SU-DHL-6 (cell line): ENCODE measurements around the gene SYNDIG1.
A peak's percentile ranks its signal among the peaks of the same experiment; 100 is the strongest.

Experiments used
- H2AFZ ChIP-seq: fragments of 200-600 bp; sonication (generic); 2 replicates; pipeline ENCODE4 v1.6.1; 2014; ENCODE audit warnings: low read depth, mild to moderate bottlenecking, moderate library complexity, mixed read lengths, antibody characterized with exemption, low read length; ENCODE audit not compliant: severe bottlenecking
- H3F3A ChIP-seq: fragments of 200-600 bp; shearing (Covaris generic); 2 replicates; pipeline ENCODE4 v1.6.0; 2016; ENCODE audit warnings: antibody characterized with exemption, mild to moderate bottlenecking; ENCODE audit not compliant: insufficient read depth
- H3K27ac ChIP-seq: fragments of 200-600 bp; sonication (generic); 2 replicates; pipeline ENCODE4 v1.5.1; 2016; ENCODE audit warnings: low read depth, mild to moderate bottlenecking, low read length, moderate library complexity, mixed read lengths
- H3K27me3 ChIP-seq: fragments of 200-600 bp; sonication (generic), shearing (Covaris generic); 2 replicates; pipeline ENCODE4 v1.6.0; 2014; ENCODE audit warnings: mild to moderate bottlenecking, low read length
- H3K36me3 ChIP-seq: fragments of 200-600 bp; sonication (generic); 2 replicates; pipeline ENCODE4 v1.6.1; 2014; ENCODE audit warnings: mild to moderate bottlenecking, low read length, mixed read lengths
- H3K4me2 ChIP-seq: fragments of 300-600, 200-600 bp; shearing (Covaris generic), sonication (generic); 2 replicates; pipeline ENCODE4 v1.6.0; 2014; ENCODE audit warnings: low read length, low read depth, mild to moderate bottlenecking; ENCODE audit not compliant: poor library complexity, severe bottlenecking
- H3K4me3 ChIP-seq: fragments of 200-600 bp; sonication (generic); 2 replicates; pipeline ENCODE4 v1.5.1; 2014; ENCODE audit warnings: antibody characterized with exemption, low read length, mild to moderate bottlenecking, mixed read lengths; ENCODE audit not compliant: insufficient read depth, poor library complexity, severe bottlenecking
- H3K79me2 ChIP-seq: fragments of 200-600 bp; sonication (generic); 2 replicates; pipeline ENCODE4 v1.6.1; 2014; ENCODE audit warnings: mild to moderate bottlenecking, low read length, moderate library complexity; ENCODE audit not compliant: insufficient read depth
- H3K9ac ChIP-seq: fragments of 200-600 bp; sonication (generic); 2 replicates; pipeline ENCODE4 v1.7.0; 2014; ENCODE audit warnings: mild to moderate bottlenecking, low read length
- H3K9me2 ChIP-seq: fragments of 200-600 bp; sonication (generic); replicated peaks from 2 replicates; pipeline ENCODE4 v1.6.1; 2014; ENCODE audit warnings: low read length; ENCODE audit not compliant: insufficient read depth
- H3K9me3 ChIP-seq: fragments of 200-600 bp; sonication (generic); 2 replicates; pipeline ENCODE4 v1.6.1; 2014; ENCODE audit warnings: low read length, mixed read lengths; ENCODE audit not compliant: insufficient read depth
- H4K20me1 ChIP-seq: fragments of 200-600 bp; sonication (generic); 2 replicates; pipeline ENCODE4 v1.6.1; 2014; ENCODE audit warnings: low read depth, mild to moderate bottlenecking, antibody characterized with exemption, low read length, moderate library complexity, mixed read lengths
- CTCF ChIP-seq: fragments of 200-600 bp; sonication (generic); IDR thresholded peaks from one replicate; pipeline ENCODE4 v1.5.1; 2017; ENCODE audit warnings: antibody characterized with exemption, mild to moderate bottlenecking, low read length, moderate library complexity; ENCODE audit not compliant: insufficient read depth, poor library complexity, severe bottlenecking
- EZH2phosphoT487 ChIP-seq: fragments of 200-600 bp; sonication (generic), shearing (Covaris generic); conservative IDR thresholded peaks from 2 replicates; pipeline ENCODE4 v1.6.1; 2018; ENCODE audit warnings: mild to moderate bottlenecking, antibody characterized with exemption, low read length, moderate library complexity, mixed read lengths

Gene SYNDIG1

GRCh38 chr20:24611360-24612140 lies 142.1 kb downstream of the SYNDIG1 start:
- H3K36me3 ChIP-seq = no peaks in the 10 kb centered on the region
- peak overlapping the region; percentile 51 for H2AFZ ChIP-seq
- no peaks in the 10 kb centered on the region for H3F3A ChIP-seq
- H4K20me1 ChIP-seq = no peaks in the 10 kb centered on the region
- no peak overlapping the region for H3K4me3 ChIP-seq
- no peaks in the 10 kb centered on the region for H3K9me2 ChIP-seq
- H3K27ac ChIP-seq = no peak overlapping the region
- no peak for TF ChIP-seq CTCF
- no peak for TF ChIP-seq EZH2phosphoT487
- H3K4me2 ChIP-seq = no peak overlapping the region
- no peaks in the 10 kb centered on the region for H3K9me3 ChIP-seq
- no peaks in the 10 kb centered on the region for H3K27me3 ChIP-seq
- H3K79me2 ChIP-seq = no peaks in the 10 kb centered on the region
- no peak overlapping the region for H3K9ac ChIP-seq

DNA sequence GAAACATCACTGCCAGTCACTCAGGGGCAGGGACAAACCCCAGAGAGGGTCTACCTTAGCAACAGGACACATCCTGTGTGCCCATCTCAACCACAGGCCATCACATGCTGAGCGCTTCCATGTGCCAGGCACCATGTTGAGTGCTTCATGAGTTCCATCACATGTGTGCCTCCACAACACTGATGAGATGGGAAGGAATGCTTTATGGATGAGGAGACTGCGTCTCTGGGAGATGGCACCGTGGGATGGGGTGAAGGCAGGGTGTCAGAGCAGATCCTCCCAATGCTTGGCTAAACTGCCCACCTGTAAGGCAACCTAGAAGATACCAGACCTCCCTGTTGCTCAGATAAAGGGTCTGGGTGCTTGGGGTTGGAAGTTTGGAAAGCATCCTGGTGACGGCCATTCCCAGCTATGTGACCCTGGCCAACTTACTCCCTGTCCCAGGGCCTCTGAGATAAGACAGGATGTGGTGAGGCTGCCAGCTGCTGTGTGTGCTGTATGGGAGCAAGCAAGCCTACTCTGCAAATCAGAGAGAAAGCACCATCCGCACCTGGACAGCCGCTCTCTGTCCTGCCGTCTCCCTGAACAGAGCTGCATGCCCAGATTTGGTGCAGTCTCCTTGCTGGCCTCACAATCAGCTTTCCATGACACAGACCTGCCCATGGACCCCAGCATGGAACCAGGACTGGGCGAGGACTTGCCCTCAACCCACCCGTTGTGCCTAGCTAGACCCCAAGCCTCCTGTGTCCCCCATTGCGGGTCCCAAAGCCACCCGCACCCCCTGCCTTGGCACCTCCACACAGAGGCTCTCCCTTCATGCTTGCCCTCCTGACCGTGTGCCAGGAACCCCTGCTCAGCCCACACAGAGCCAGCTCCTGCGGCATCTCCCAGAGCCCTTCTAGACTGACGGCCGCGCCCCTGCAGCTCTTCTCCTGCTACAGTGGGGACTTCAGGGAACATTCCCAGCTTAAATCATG lies 143.7 kb downstream of the SYNDIG1 start:
- no peak overlapping the region for H3K4me3 ChIP-seq
- no peaks in the 10 kb centered on the region for H3K36me3 ChIP-seq
- TF ChIP-seq EZH2phosphoT487 = no peak
- TF ChIP-seq CTCF = no peak
- no peaks in the 10 kb centered on the region for H3K9me2 ChIP-seq
- no peak overlapping the region for H3K9ac ChIP-seq
- H3K4me2 ChIP-seq = no peak overlapping the region
- H2AFZ ChIP-seq = no peak overlapping the region
- H3K27ac ChIP-seq = no peak overlapping the region
- H3F3A ChIP-seq = no peaks in the 10 kb centered on the region
- H3K79me2 ChIP-seq = no peaks in the 10 kb centered on the region
- H4K20me1 ChIP-seq = no peaks in the 10 kb centered on the region
- no peaks in the 10 kb centered on the region for H3K27me3 ChIP-seq
- H3K9me3 ChIP-seq = no peaks in the 10 kb centered on the region

DNA sequence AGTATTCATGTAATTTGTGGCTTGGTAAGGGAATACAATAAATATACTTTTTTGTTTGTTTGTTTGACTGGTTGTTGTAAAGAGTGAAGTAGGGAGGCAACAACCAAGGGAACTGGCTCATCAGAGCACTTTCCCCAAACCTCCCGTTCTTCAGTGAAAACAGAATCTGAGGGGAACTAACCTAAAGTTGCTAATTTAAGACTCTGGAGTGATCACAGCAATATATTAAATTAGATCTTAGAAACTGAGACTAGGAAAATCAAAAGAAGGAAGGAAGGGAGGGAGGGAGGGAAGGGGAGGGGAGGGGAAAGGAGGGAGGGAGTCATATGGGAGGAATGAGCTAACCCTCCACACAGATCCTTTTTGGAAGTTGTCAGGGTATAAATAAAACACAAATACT lies 144.9 kb downstream of the SYNDIG1 start:
- no peak overlapping the region for H2AFZ ChIP-seq
- H3K79me2 ChIP-seq = no peaks in the 10 kb centered on the region
- no peak overlapping the region for H3K4me2 ChIP-seq
- H3F3A ChIP-seq = no peaks in the 10 kb centered on the region
- no peak overlapping the region for H3K9ac ChIP-seq
- H3K27me3 ChIP-seq = no peaks in the 10 kb centered on the region
- TF ChIP-seq EZH2phosphoT487 = no peak
- TF ChIP-seq CTCF = no peak
- H3K27ac ChIP-seq = no peak overlapping the region
- no peaks in the 10 kb centered on the region for H4K20me1 ChIP-seq
- no peaks in the 10 kb centered on the region for H3K36me3 ChIP-seq
- no peaks in the 10 kb centered on the region for H3K9me2 ChIP-seq
- no peak overlapping the region for H3K4me3 ChIP-seq
- H3K9me3 ChIP-seq = no peaks in the 10 kb centered on the region
